Testis (tissue), 2 donors: ENCODE results near the gene GALNT17.

ENCODE experiments used
- CTCF ChIP-seq, 3 experiments: fragments of 450-650 bp in 2 of 3; fragments of 200-600 bp in 1 of 3; sonication (generic) in 1 of 3; IDR thresholded peaks; one replicate each; pipeline ENCODE4 v1.5.1; 2016 to 2019; ENCODE audit warnings: antibody characterized with exemption in 3 of 3, mild to moderate bottlenecking in 2 of 3, moderate library complexity in 1 of 3
- POLR2A ChIP-seq: fragments of 450-650 bp; IDR thresholded peaks from one replicate; pipeline ENCODE4 v1.6.1; 2017; ENCODE audit warnings: antibody characterized with exemption, mild to moderate bottlenecking, moderate library complexity

DNA sequence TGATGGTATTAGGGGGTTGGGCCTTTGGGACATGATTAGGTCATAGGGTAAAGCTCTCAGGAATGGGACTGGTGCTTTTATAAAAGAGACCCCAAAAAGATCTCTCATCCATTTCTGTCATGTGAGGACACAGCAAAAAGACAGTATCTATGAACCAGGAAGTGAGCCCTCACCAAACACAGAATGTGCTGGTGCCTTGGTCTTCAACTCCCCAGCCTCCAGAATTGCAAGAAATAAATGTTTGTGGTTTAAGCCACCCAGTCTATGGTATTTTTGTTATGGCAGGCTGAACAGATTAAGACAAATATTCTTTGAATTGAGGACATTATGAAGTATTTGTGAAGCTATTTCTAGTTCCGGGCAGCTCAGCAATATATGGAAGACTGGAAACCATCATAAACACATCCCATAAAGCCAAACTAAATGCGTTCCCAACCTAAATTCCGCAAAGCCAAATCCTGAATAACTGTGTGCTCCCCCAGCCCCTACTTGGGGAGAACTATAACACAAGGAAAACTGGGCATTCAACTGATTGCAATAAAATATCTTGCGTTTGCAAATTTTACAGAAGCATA, 153.7 kb downstream of the GALNT17 start:
- TF ChIP-seq CTCF (IDR thresholded peaks at IDR 0.05) (no peak), POLR2A (no peak)
